22Rv1 (cell line): ENCODE measurements around the gene OR2A14.

Experiments
- CTCF ChIP-seq: fragments of 450-650 bp; IDR thresholded peaks from 2 replicates; pipeline ENCODE4 v1.5.1; 2017; ENCODE audit warnings: mild to moderate bottlenecking
- ZFX ChIP-seq: fragments of 450-650 bp; IDR thresholded peaks from 2 replicates; pipeline ENCODE4 v1.6.1; 2017; ENCODE audit warnings: antibody characterized with exemption, borderline replicate concordance

- TF ChIP-seq CTCF = no peak
- TF ChIP-seq ZFX = no peak
Observed at GRCh38 chr7:144133307-144133706, 10.3 kb downstream of the OR2A14 start.
